ENCODE measurements around the gene SFN. TPM values are rescaled to one million over a fixed set of nuclear protein-coding genes. Genes with fewer than 3 reads are reported as not detected.

Gene SFN
- total and polyA plus RNA-seq, 2 of the 13 experiments (the other 11 are each of a cell fraction or from before 2014, with no cell fraction given): 4.3 to 5.6 TPM

DNA sequence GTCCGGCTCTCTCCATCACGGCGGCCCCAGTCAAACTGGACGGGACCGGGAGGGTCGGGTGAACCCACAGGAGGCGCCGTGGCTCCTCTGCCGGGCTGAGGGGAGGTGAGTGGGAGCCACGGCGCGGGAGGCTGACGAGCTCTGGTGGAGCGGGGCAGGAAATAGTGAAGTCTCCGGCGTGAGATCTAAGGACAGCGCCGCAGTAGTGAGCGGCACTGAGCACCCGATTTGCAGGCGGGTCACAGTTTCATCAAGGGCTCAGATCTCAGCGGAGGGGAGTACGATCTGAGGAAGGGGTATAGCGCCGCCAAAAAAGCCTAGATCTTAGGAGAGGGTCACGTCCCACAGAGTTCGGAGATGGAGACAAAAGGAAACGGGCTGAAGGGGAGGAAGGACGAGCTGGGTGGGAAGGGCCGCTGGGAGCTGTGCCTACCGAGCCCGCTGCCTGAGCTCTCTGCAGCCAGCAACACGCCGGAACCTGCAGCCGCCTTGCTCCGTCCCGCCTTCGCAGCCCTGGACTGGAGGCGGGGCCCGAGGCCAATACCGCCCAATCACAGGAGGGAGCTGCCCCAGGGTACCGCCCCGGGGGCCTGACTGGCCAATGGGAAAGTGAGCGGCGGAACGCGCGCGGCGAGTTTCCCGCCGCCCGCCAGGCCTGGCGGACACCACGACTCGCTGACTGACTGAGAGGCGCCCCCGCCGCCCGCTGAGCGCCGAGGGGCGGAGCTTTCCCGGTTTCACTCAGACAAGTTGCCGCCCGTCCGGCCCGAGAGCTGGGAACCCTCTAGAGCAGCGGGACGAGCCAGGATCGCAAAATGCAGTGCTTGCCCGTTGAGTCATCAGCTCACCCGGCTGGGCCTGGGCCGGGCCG is 1.9 kb downstream of the SFN start (continued):
- TF ChIP-seq, protein P1, sequence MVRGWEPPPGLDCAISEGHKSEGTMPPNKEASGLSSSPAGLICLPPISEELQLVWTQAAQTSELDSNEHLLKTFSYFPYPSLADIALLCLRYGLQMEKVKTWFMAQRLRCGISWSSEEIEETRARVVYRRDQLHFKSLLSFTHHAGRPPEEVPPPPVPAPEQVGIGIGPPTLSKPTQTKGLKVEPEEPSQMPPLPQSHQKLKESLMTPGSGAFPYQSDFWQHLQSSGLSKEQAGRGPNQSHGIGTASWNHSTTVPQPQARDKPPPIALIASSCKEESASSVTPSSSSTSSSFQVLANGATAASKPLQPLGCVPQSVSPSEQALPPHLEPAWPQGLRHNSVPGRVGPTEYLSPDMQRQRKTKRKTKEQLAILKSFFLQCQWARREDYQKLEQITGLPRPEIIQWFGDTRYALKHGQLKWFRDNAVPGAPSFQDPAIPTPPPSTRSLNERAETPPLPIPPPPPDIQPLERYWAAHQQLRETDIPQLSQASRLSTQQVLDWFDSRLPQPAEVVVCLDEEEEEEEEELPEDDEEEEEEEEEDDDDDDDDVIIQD (CRISPR knock-in tag; IDR thresholded peaks at IDR 0.05; ENCODE audit: low read depth): no peak
- no peak for TF ChIP-seq FOXO1 (CRISPR knock-in tag; IDR thresholded peaks at IDR 0.05)
- no peak for TF ChIP-seq HNF4G (IDR thresholded peaks at IDR 0.05; ENCODE audit: borderline replicate concordance, low read depth, low read length)
- TF ChIP-seq HNF4G (CRISPR knock-in tag; IDR thresholded peaks at IDR 0.05; ENCODE audit: borderline replicate concordance, low read depth): no peak
- TF ChIP-seq EZH2 (conservative IDR thresholded peaks at IDR 0.05; ENCODE audit: low read depth, low read length): no peak
- TF ChIP-seq ZNF34 (CRISPR knock-in tag; IDR thresholded peaks at IDR 0.05; ENCODE audit: borderline replicate concordance): no peak
- no peak for TF ChIP-seq ZMYM2 (CRISPR knock-in tag; IDR thresholded peaks at IDR 0.05)
- no peak for TF ChIP-seq ZNF460 (CRISPR knock-in tag; IDR thresholded peaks at IDR 0.05; ENCODE audit: borderline replicate concordance)
- TF ChIP-seq CREM (IDR thresholded peaks at IDR 0.05): no peak; the same call in 1 of the 2 replicates
- TF ChIP-seq CREM (CRISPR knock-in tag; IDR thresholded peaks at IDR 0.05): no peak
- TF ChIP-seq ZSCAN12 (CRISPR knock-in tag; IDR thresholded peaks at IDR 0.05): no peak
- TF ChIP-seq PRDM4 (CRISPR knock-in tag; IDR thresholded peaks at IDR 0.05; ENCODE audit: borderline replicate concordance): no peak
- no peak for TF ChIP-seq ZFP62 (CRISPR knock-in tag; IDR thresholded peaks at IDR 0.05)
- TF ChIP-seq ZNF772 (CRISPR knock-in tag; IDR thresholded peaks at IDR 0.05): 0 out of 2 replicates have a peak, but pooled peaks have one; percentile 45
- no peak for TF ChIP-seq FOXK2 (IDR thresholded peaks at IDR 0.05)
- TF ChIP-seq KDM3A (CRISPR knock-in tag; IDR thresholded peaks at IDR 0.05; ENCODE audit: low read depth): no peak
- peak; percentile 12; the same call in 1 of the 2 replicates for TF ChIP-seq NCOA2 (CRISPR knock-in tag; IDR thresholded peaks at IDR 0.05)
- TF ChIP-seq MEF2D (CRISPR knock-in tag; IDR thresholded peaks at IDR 0.05): no peak; the same call in 1 of the 2 replicates
- TF ChIP-seq, protein P2, sequence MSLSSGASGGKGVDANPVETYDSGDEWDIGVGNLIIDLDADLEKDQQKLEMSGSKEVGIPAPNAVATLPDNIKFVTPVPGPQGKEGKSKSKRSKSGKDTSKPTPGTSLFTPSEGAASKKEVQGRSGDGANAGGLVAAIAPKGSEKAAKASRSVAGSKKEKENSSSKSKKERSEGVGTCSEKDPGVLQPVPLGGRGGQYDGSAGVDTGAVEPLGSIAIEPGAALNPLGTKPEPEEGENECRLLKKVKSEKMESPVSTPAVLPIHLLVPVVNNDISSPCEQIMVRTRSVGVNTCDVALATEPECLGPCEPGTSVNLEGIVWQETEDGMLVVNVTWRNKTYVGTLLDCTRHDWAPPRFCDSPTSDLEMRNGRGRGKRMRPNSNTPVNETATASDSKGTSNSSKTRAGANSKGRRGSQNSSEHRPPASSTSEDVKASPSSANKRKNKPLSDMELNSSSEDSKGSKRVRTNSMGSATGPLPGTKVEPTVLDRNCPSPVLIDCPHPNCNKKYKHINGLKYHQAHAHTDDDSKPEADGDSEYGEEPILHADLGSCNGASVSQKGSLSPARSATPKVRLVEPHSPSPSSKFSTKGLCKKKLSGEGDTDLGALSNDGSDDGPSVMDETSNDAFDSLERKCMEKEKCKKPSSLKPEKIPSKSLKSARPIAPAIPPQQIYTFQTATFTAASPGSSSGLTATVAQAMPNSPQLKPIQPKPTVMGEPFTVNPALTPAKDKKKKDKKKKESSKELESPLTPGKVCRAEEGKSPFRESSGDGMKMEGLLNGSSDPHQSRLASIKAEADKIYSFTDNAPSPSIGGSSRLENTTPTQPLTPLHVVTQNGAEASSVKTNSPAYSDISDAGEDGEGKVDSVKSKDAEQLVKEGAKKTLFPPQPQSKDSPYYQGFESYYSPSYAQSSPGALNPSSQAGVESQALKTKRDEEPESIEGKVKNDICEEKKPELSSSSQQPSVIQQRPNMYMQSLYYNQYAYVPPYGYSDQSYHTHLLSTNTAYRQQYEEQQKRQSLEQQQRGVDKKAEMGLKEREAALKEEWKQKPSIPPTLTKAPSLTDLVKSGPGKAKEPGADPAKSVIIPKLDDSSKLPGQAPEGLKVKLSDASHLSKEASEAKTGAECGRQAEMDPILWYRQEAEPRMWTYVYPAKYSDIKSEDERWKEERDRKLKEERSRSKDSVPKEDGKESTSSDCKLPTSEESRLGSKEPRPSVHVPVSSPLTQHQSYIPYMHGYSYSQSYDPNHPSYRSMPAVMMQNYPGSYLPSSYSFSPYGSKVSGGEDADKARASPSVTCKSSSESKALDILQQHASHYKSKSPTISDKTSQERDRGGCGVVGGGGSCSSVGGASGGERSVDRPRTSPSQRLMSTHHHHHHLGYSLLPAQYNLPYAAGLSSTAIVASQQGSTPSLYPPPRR (CRISPR knock-in tag; IDR thresholded peaks at IDR 0.05; ENCODE audit: borderline replicate concordance): peak; percentile 45; the same call in 1 of the 2 replicates
- TF ChIP-seq, protein P3, sequence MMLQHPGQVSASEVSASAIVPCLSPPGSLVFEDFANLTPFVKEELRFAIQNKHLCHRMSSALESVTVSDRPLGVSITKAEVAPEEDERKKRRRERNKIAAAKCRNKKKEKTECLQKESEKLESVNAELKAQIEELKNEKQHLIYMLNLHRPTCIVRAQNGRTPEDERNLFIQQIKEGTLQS (CRISPR knock-in tag; IDR thresholded peaks at IDR 0.05): peak; percentile 14; the same call in 1 of the 2 replicates
- no peak for TF ChIP-seq HCFC1 (IDR thresholded peaks at IDR 0.05; ENCODE audit: low read depth, low read length)
- no peak for TF ChIP-seq ZNF790 (CRISPR knock-in tag; IDR thresholded peaks at IDR 0.05; ENCODE audit: borderline replicate concordance)

Data from HepG2 (cell line).